NCI-H226 (cell line): ENCODE results near the gene APBA1.
"Not testable (repeated sequence)": the region's sequence is repeated elsewhere in the genome, so short reads cannot be mapped to it uniquely, and the experiment has no call there.

Experiments
- DNase-seq: peaks from one replicate; pipeline ENCODE4 v3.0.0-alpha.2; 2015

Gene APBA1

DNA sequence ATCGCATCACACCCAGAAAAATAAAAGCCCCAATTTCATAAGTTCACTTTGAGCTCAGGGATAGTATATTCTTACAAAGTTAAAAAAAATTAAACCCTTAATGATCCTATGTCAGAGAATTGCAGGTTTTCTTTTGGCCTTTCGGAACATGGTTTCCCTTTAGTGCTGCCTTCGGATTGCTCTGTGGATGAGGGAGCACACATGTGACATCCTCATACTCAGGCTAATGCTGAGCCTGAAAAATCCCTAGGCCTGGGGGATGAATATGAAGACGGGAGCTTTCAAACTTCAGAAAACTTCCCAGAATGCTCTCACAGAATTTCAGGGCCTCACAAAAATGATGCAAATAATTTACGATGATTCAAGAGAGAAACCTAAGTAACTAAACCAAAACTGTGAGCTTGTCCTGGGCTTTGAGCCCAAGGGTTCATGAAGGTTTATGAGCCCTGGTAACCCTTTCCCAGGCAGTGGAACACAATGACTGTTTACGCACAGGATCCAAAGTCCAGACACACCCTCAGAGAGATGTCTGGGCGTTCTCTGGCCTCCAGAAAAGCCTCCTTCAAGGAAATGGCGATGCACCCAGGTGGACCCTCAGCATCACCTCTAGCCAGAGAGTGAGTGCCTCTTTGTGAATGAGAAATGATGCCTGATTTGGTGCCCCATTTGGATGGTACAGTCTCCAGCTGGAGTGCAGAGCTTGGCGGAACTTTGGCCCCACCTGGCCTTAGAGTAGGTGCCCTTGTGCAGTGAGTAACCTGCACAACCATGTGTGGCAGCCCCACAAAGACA, 201.8 kb downstream of the APBA1 start:
- no peak for DNase-seq

- no peak for DNase-seq
Observed at GRCh38 chr9:69469136-69469535, 203.0 kb downstream of the APBA1 start.

DNA sequence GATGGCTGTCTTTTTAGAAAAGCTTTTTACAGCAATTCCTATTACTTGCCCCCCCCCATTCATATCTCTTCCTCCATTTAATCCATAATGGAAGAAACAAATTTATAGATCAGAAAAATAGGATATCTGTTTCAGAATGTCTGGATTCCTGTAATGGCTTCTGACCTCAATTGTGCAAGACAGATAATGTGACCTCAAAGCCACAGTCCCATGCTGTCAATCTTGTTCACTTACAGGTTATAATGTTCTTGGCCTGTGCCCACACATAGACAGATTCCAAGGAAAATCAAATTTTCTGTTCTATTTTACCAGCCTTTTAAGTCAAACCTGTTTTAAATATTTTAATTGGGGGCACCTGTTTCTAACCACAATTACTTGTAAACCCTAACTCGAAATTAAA, 203.8 kb downstream of the APBA1 start:
- DNase-seq, result no peak

- DNase-seq, result no peak
Observed at GRCh38 chr9:69466151-69466550, 206.0 kb downstream of the APBA1 start.

- no peak for DNase-seq
Observed at GRCh38 chr9:69465473-69465872, 206.7 kb downstream of the APBA1 start.

- no peak for DNase-seq
Observed at GRCh38 chr9:69463497-69464068, 208.6 kb downstream of the APBA1 start.

- DNase-seq, result no peak
Observed at GRCh38 chr9:69462394-69462793, 209.8 kb downstream of the APBA1 start.

GRCh38 chr9:69461103-69461887, 210.9 kb downstream of the APBA1 start:
- no peak for DNase-seq

GRCh38 chr9:69460012-69460411, 212.2 kb downstream of the APBA1 start:
- no peak for DNase-seq

DNA sequence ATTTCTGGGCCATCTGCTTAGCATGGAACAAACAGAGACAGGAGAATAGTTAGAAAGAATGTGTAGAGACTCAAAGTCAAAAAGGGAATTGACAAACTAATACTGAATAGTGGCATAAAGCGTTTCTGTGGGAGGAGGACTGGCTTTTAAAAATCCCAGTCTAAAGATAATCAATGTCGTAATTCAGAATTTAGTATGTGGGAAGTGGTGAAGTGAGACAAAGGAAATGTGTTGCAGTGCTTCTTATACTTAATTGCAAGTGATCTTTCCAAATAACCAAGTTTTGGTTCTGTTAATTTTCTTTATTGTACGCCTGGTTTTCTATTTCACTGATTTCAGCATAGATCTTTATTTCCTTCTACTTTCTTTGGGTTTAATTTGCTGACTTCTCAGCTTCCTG, 214.0 kb downstream of the APBA1 start:
- DNase-seq, result no peak

GRCh38 chr9:69456201-69456600, 216.0 kb downstream of the APBA1 start:
- DNase-seq, result no peak

DNA sequence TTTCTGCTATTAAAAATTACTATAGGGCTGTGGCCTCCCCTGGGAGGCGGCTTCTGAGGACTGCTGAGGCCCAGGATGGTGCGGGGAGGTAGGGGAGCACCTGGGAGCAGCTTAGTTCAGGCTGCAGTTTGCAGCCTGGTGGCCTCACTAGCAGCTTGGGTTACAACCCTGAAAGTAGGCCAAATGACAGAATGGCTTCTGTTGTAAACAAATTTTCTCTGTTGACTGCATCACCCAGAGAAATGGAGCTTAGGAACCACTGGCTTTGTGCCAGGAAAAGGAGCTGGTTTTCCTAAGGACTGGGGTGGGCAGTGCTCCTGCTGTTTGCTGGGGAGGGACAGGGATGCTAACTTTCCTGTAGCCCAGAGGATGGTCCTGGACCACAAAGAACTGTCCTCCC, 216.9 kb downstream of the APBA1 start:
- no peak for DNase-seq

DNA sequence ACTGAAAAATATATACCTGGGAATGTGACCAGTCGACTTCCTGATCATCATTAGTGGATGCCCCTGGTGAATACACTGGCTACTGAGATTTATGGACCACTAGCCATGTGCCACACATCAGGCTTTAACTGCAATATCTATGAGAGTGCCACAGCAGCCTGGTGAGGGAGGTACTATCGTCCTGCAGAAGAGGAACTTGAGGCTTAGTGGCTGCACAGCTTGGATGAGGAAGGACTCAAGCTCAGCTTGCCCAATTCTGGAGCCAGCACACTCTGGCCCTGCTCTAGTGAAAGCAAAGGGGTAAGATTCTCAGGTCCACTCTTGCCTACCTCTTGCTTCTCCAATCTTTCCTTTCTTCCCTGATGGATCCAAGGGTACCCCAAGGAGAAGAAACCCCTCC, 217.8 kb downstream of the APBA1 start:
- DNase-seq, result no peak

GRCh38 chr9:69453746-69454145, 218.4 kb downstream of the APBA1 start:
- DNase-seq, result no peak

DNA sequence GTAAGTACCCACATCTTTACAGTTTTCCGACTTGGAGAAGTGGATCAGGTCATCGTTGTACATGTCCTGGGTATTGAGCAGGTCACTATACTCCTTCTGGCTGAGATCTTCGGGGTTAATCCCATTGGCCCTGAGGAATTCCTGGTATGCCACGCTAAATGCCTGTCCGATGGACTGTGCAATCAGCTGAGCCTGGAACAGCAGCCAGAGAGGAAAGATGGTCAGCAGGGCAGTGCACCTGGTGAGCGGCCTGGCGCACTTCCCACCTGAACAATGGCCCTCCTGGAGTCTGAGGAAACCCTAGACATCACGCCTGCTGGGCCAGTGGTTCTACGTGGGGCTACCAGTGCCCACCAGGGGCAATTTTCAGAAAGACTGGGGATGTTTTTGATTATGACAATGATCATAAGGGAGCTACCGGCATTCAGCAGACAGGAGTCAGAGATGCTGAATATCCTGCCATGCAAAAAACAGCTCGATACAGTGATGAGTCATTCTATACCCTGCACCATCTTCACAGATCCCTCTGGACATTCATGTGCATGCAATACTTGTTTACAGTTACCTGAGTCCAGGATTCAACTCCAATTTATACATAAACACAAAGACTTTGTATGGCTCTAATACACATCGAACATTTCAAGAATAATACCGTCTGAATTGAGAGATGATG, 219.9 kb downstream of the APBA1 start:
- no peak for DNase-seq

- DNase-seq, result no peak
Observed at GRCh38 chr9:69446496-69446895, 225.7 kb downstream of the APBA1 start.

DNA sequence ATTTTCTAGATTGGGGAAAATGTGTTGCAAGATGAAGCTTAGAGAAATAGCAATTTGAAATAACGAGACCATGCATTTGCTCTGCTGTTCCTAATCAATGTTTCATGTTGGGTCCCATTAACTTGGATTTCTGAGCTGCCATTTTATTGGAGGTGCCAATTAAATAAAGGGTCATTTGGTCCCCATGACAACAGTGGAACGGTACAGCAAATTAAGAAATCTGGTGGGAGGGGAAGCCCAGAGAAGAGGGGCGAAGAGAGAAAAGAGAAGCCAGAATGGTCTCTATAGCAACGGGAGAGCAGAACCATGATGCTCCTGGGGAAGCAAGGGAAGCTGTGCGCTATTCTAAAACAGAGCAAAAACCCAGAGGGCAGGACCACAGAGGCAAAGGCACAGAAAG, 226.9 kb downstream of the APBA1 start:
- DNase-seq, result no peak

- DNase-seq, result no peak
Observed at GRCh38 chr9:69444791-69445190, 227.4 kb downstream of the APBA1 start.

GRCh38 chr9:69444021-69444420, 228.2 kb downstream of the APBA1 start:
- no peak for DNase-seq

- DNase-seq, result no peak
Observed at GRCh38 chr9:69443178-69443577, 229.0 kb downstream of the APBA1 start.

GRCh38 chr9:69442486-69442885, 229.7 kb downstream of the APBA1 start:
- no peak for DNase-seq

- not testable (repeated sequence) for DNase-seq
Observed at GRCh38 chr9:69440254-69440955, 231.8 kb downstream of the APBA1 start.

GRCh38 chr9:69439654-69440053, 232.5 kb downstream of the APBA1 start:
- DNase-seq, result not testable (repeated sequence)
